Prostate gland (tissue), 2 donors: ENCODE data around the gene RALGPS1. TPM values are rescaled to one million over a fixed set of nuclear protein-coding genes. Genes with fewer than 3 reads are reported as not detected.

Experiments used
- DNase-seq: peaks from one replicate; pipeline ENCODE4 v3.0.0-alpha.2; 2019; ENCODE audit warnings: low spot score
- H3K27ac ChIP-seq, 2 donors: fragments of 200-600 bp; sonication (generic); 2 replicates each; pipeline ENCODE4 v1.5.1; 2017 to 2019
- H3K27me3 ChIP-seq: fragments of 200-600 bp; sonication (generic); replicated peaks from 2 replicates; pipeline ENCODE4 v1.5.1; 2019; ENCODE audit not compliant: insufficient read depth
- H3K36me3 ChIP-seq, 2 donors: fragments of 200-600 bp; sonication (generic); 1 replicate in 1 of 2; 2 replicates in 1 of 2; pipeline versions ENCODE4 v1.5.1 to v1.8.1; 2017 to 2019
- H3K4me1 ChIP-seq: fragments of 200-600 bp; sonication (generic); replicated peaks from 2 replicates; pipeline ENCODE4 v1.5.1; 2019
- H3K4me3 ChIP-seq, 2 donors: fragments of 200-600 bp; sonication (generic); 2 replicates each; pipeline ENCODE4 v1.5.1; 2017 to 2019
- H3K9me3 ChIP-seq: fragments of 200-600 bp; sonication (generic); 2 replicates; pipeline ENCODE4 v1.5.1; 2017
- POLR2A ChIP-seq: fragments of 450-650 bp; IDR thresholded peaks from one replicate; pipeline ENCODE4 v1.6.1; 2016; ENCODE audit warnings: antibody characterized with exemption, mild to moderate bottlenecking
- POLR2AphosphoS5 ChIP-seq: sonication (generic); formaldehyde crosslinking; IDR thresholded peaks from one replicate; pipeline ENCODE4 v1.6.1; 2017; ENCODE audit warnings: antibody characterized with exemption
- WGBS: methylation state at CpG from one replicate; pipeline ENCODE4 v1.1.5; 2018; 5-methylcytosine and 5-hydroxymethylcytosine counted together
- intact Hi-C: fragments of 100-400 bp; cut with DNase I; formaldehyde crosslinking; loops from one replicate; pipeline ENCODE4 v1.14.2; 2022
- total RNA-seq, 2 donors: library from RNA; depleted of rRNA; stranded (reverse); fragments of >200 nt; gene quantifications; one replicate each; pipeline ENCODE4 v1.1.0, GENCODE V29; 2016
- TF ChIP-seq, protein P1 (sequence below), 4 experiments: fragments of 200-600 bp in 2 of 4; fragments of 450-650 bp in 2 of 4; sonication (generic) in 2 of 4; IDR thresholded peaks; 1 replicate in 3 of 4; 2 replicates in 1 of 4; pipeline ENCODE4 v1.5.1; 2016 to 2019; ENCODE audit warnings: antibody characterized with exemption in 4 of 4, mild to moderate bottlenecking in 2 of 4, moderate library complexity in 2 of 4

RALGPS1 gene
- total RNA-seq, 2 donors from 2014 or later: 14.7 to 20.7 TPM

DNA sequence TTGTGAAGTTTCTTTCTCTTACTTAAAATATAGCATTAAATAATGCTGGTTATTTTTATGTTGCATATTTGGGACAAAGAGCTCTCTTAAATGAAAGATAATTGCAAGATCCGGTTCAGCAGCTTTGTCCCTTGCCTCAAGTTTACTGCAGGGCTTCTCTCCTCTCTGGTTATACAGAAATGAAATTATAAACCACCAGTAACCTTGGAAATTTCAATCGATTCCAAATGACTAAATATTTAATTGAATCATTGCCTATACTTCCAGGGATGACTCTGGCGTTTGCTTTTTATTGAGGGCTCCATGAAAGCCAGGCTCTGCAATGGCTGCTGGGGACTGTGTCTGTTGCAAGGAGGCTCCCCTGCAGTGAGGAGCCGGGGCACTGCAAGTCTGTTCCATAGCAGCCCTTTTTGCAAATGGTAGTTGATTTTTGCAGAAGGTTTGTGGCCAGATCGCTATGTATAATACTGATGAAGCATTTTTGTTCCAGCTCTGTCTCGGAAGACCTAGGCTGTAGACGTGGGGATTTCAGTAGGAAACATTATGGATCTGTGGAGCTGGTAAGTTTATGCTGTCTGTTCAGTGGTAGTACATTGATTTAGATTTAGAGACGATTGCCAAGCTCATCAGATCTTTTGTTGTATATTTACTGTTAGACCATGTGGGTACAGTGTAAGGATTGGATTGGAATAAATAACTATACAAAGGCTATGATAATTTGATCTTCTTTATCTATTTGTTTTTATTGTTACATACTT lies 350.1 kb downstream of the RALGPS1 start, which contains the start of gene GARNL3:
GARNL3 (plus strand) TSS at position 313 of the 758 bp plus-strand sequence; CDS start at position 417, 104 bp downstream.
- TF ChIP-seq POLR2AphosphoS5 (no peak), POLR2A (no peak)
- TF ChIP-seq, protein P1, sequence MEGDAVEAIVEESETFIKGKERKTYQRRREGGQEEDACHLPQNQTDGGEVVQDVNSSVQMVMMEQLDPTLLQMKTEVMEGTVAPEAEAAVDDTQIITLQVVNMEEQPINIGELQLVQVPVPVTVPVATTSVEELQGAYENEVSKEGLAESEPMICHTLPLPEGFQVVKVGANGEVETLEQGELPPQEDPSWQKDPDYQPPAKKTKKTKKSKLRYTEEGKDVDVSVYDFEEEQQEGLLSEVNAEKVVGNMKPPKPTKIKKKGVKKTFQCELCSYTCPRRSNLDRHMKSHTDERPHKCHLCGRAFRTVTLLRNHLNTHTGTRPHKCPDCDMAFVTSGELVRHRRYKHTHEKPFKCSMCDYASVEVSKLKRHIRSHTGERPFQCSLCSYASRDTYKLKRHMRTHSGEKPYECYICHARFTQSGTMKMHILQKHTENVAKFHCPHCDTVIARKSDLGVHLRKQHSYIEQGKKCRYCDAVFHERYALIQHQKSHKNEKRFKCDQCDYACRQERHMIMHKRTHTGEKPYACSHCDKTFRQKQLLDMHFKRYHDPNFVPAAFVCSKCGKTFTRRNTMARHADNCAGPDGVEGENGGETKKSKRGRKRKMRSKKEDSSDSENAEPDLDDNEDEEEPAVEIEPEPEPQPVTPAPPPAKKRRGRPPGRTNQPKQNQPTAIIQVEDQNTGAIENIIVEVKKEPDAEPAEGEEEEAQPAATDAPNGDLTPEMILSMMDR (IDR thresholded peaks at IDR 0.05): no peak
- 28% methylated on average over 8 of the region's 8 CpGs for WGBS
- H3K4me1 ChIP-seq: no peaks in the 10 kb centered on the region
- peak within 1 kb of the TSS in 1 of 2 donors; percentile 19 for H3K27ac ChIP-seq
- H3K4me3 ChIP-seq: peak within 1 kb of the TSS; percentile 6 to 7
- no peaks in the 10 kb centered on the region for H3K27me3 ChIP-seq
- no peak for DNase-seq
- intact Hi-C loops: no loop called here
- H3K9me3 ChIP-seq: no peaks in the 10 kb centered on the region
- no peaks in the 10 kb centered on the region for H3K36me3 ChIP-seq

DNA sequence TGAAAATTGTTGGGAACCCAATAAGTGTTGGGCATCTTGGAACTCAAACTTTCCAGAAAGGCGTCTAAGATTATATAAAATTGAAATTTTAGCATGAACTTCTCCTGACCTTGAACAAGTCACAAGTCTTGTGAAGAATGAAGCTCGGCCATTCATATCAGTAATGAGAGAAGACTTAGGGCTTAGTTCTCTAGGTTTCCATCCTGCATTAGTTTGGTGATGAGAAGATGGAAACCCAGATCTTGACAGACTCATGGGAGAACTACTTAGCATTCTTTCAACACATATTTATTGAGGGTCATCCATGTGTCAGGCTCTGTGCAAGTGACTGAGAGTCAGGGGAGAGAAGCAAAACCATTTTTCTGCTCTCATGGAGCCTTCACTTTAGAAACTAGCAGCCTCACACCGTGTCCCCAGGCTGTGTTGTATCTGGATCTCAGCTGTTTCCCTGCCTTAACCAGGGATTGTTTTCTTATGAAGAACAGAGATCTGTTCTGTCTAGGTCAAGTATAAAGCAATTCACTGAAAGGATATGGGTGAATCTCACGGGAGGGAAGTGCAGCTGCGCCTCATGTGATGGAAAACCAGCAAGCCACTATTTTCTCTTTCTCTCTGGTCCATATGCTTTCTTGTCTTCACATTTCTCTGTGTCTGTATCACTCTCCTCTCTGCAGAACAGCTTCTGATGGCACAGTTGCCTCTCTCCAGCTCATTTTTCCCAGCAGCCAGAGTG lies 353.4 kb downstream of the RALGPS1 start:
- DNase-seq: no peak
- Histone ChIP-seq H3K4me1 (no peaks in the 10 kb centered on the region), H3K4me3 (no peak overlapping the region), H3K36me3 (no peaks in the 10 kb centered on the region), H3K27me3 (no peaks in the 10 kb centered on the region), H3K9me3 (no peaks in the 10 kb centered on the region), H3K27ac (no peak overlapping the region)
- TF ChIP-seq, protein P1 (IDR thresholded peaks at IDR 0.05): no peak
- TF ChIP-seq POLR2A (no peak), POLR2AphosphoS5 (no peak)
- WGBS: 74% methylated on average over 5 of the region's 5 CpGs
- intact Hi-C loops: no loop called here

DNA sequence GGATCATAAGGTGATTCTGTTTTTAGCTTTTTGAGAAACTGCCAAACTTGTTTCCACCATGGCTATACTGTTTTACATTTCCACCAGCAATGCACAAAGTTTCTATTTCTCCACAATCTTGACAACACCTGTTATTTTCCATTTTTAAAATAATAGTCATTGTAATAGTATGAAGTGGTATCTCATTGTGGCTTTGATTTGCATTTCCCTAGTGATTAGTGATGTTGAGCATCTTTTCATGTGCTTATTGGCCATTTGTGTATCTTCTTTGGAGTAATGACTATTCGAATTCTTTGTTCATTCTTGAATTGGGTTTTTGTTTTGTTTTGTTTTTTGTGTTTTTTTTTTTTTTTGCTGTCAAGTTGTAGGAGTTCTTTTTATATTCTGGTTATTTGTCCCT lies 354.9 kb downstream of the RALGPS1 start:
- TF ChIP-seq, protein P1 (IDR thresholded peaks at IDR 0.05): no peak
- TF ChIP-seq POLR2AphosphoS5: no peak
- no peak for TF ChIP-seq POLR2A
- Histone ChIP-seq H3K36me3 (no peaks in the 10 kb centered on the region), H3K4me1 (no peaks in the 10 kb centered on the region), H3K4me3 (no peak overlapping the region), H3K27me3 (no peaks in the 10 kb centered on the region), H3K9me3 (no peaks in the 10 kb centered on the region), H3K27ac (no peak overlapping the region)
- intact Hi-C loops: no loop called here
- WGBS: 97% methylated on average over 1 of the region's 1 CpG
- DNase-seq: no peak

Other genes with a start within 250 kb of the RALGPS1 start
- gene ZBTB43, start 109.7 kb upstream of the RALGPS1 start, total RNA-seq: 100 to 1,000 TPM in 1 of 2 donors, 10 to 100 TPM in 1; 30.0 to 118 TPM
- 10 to 100 TPM in 1 of 2 donors, 1 to 10 TPM in 1; 4.5 to 10.8 TPM for gene ZBTB34, start 54.1 kb upstream of the RALGPS1 start, total RNA-seq
- gene ANGPTL2, start 207.9 kb downstream of the RALGPS1 start, total RNA-seq: 10 to 100 TPM; 17.3 to 43.2 TPM